ENCODE measurements around the gene COL5A2.

Gene COL5A2

DNA sequence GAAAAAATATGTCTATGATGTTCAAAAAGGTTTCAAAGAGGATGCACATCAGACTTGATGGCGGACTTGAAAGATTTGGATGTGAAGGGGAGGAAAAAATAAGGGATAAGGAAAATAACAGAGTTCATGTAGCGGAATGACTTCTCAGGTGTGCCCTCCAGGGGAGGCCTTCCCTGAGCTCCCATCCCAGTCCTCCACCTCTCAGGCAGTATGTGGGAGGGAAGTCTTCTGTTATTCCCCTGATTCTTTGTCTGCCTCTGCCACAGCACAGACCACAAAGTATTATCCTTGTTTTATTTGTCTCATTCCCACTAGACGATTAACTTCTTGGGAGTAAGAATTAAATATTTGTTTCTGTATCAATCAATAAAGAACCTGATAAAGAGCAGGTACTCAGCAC is 17.7 kb downstream of the COL5A2 start:
- no peak for DNase-seq (ENCODE audit: low read depth)
- TF ChIP-seq, protein P1, sequence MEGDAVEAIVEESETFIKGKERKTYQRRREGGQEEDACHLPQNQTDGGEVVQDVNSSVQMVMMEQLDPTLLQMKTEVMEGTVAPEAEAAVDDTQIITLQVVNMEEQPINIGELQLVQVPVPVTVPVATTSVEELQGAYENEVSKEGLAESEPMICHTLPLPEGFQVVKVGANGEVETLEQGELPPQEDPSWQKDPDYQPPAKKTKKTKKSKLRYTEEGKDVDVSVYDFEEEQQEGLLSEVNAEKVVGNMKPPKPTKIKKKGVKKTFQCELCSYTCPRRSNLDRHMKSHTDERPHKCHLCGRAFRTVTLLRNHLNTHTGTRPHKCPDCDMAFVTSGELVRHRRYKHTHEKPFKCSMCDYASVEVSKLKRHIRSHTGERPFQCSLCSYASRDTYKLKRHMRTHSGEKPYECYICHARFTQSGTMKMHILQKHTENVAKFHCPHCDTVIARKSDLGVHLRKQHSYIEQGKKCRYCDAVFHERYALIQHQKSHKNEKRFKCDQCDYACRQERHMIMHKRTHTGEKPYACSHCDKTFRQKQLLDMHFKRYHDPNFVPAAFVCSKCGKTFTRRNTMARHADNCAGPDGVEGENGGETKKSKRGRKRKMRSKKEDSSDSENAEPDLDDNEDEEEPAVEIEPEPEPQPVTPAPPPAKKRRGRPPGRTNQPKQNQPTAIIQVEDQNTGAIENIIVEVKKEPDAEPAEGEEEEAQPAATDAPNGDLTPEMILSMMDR (conservative IDR thresholded peaks at IDR 0.05; ENCODE audit: low read length), result no peak
- no peak overlapping the region for H3K4me3 ChIP-seq (ENCODE audit: low read length)

DNA sequence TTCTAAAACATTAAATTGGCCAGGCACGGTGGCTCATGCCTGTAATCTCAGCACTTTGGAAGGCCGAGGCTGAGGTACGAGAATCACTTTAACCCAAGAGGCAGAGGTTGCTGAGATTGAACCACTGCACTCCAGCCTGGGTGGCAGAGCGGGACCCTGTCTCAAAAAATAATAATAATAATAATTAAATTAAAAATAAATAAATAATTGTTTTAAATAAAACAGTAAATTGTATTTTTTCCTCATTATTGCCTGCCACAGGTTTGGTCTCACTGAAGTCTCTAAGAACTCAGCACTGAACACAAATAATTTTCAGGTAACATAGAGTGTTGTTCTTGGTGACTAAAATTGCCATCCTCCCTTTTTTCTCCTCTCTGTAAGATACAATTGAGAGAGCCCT is 19.8 kb downstream of the COL5A2 start:
- TF ChIP-seq, protein P1 (conservative IDR thresholded peaks at IDR 0.05; ENCODE audit: low read length), result no peak
- no peak for DNase-seq (ENCODE audit: low read depth)
- H3K4me3 ChIP-seq (ENCODE audit: low read length), result no peak overlapping the region

DNA sequence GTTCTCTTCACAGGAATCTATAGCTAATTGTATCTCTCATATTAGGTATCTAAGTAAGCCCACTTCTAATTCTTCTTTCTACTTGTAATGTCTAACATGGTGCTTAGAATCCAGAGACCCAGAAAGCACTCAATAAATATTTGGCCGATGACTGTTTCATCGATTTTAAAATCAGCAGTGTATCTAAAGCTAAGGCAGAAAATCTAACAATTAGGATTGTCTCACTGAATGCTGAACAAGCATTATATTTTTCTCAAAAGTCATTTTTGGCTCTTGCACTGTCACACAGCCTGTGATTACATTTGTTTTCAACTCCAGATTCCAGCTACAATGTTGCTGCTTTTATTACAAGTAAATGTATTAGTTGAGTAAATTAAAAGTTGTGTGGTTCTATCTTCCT is 20.3 kb downstream of the COL5A2 start:
- H3K4me3 ChIP-seq (ENCODE audit: low read length), result no peak overlapping the region
- DNase-seq (ENCODE audit: low read depth), result no peak
- TF ChIP-seq, protein P1 (conservative IDR thresholded peaks at IDR 0.05; ENCODE audit: low read length), result no peak

DNA sequence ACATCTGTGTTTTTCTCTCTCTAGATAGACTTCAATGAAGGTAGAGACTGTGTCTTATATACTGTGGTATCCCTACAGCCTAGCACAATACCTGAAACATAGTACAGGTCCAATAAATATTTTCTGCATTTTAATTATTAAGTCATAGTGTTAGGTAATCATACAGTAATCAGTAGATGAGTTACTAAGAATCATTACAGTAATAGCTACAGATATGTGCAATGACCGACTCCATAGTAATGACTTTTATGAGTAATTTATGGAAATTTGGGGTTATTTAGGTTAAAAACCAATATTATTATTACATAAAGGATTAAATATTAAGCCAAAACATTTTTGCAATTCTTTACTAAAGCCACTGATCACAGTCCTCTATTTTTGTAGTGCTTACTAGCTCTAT is 21.6 kb downstream of the COL5A2 start:
- no peak overlapping the region for H3K4me3 ChIP-seq (ENCODE audit: low read length)
- TF ChIP-seq, protein P1 (conservative IDR thresholded peaks at IDR 0.05; ENCODE audit: low read length), result no peak
- no peak for DNase-seq (ENCODE audit: low read depth)

DNA sequence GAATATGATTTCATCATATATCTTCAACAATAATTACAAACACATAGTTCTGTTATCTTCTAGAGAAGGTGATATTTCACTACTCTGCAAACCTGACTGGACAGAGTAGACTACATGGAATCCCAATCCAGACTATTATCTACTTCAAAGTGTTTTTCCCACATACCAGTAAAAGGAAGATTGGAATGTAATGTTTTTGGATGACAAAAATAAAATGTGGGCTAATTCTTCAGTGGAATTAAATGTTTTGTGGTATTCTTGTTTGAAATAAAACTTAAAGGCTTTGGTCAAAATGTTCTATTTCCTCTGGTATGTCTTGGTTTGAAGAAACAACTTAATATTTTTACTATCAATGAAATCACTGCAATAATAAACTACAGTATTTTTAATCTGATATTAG is 22.1 kb downstream of the COL5A2 start:
- no peak overlapping the region for H3K4me3 ChIP-seq (ENCODE audit: low read length)
- peak; percentile 61 for DNase-seq (ENCODE audit: low read depth)
- TF ChIP-seq, protein P1 (conservative IDR thresholded peaks at IDR 0.05; ENCODE audit: low read length), result no peak

DNA sequence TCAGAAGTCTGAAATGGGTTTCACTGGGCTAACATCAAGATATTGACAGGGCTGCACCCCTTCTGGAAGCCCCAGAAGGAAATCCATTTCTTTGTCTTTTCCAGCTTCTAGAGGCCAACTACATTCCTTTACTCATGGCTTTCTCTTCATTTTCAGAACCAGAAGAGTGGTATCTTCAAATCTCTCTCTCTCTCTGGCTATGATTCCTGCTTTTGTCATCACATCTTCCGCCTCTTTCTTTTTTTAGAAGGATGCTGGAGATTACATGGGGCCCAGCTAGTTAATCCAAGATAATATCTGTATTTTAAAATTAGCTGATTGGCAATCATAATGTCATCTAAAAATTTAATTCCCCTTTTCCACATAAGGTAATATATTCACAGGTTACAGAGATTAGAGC is 23.8 kb downstream of the COL5A2 start:
- TF ChIP-seq, protein P1 (conservative IDR thresholded peaks at IDR 0.05; ENCODE audit: low read length), result no peak
- no peak for DNase-seq (ENCODE audit: low read depth)
- no peak overlapping the region for H3K4me3 ChIP-seq (ENCODE audit: low read length)

DNA sequence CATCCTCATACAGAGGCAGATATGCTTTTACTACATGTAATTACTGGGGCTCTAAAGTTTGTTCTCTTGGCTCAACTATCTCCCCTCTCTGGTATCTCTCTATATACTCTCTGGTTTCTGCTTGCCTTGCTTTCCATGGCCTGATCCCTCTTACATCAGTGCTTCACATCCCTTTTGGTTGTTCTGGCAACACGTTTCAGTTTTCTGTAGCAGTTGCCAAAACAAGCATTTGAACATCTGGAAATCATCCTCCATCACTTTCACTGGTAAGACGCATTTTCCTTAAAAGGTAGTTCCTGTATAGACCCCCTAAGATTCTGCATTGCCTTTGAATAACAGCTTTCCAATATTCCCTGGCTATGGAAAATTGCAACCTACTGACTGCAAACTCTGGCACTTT is 25.9 kb downstream of the COL5A2 start:
- TF ChIP-seq, protein P1 (conservative IDR thresholded peaks at IDR 0.05; ENCODE audit: low read length), result no peak
- no peak overlapping the region for H3K4me3 ChIP-seq (ENCODE audit: low read length)
- DNase-seq (ENCODE audit: low read depth), result peak; percentile 84

Data from AG10803 (cell line).